Femur (tissue), 1 donor: ENCODE data around the gene DOC2A.

Source experiments
- DNase-seq: peaks from one replicate; pipeline ENCODE4 v3.0.0-alpha.2; 2017

Gene DOC2A

GRCh38 chr16:30003670-30004423 is 7.0 kb downstream of the DOC2A start:
- DNase-seq = no peak

DNA sequence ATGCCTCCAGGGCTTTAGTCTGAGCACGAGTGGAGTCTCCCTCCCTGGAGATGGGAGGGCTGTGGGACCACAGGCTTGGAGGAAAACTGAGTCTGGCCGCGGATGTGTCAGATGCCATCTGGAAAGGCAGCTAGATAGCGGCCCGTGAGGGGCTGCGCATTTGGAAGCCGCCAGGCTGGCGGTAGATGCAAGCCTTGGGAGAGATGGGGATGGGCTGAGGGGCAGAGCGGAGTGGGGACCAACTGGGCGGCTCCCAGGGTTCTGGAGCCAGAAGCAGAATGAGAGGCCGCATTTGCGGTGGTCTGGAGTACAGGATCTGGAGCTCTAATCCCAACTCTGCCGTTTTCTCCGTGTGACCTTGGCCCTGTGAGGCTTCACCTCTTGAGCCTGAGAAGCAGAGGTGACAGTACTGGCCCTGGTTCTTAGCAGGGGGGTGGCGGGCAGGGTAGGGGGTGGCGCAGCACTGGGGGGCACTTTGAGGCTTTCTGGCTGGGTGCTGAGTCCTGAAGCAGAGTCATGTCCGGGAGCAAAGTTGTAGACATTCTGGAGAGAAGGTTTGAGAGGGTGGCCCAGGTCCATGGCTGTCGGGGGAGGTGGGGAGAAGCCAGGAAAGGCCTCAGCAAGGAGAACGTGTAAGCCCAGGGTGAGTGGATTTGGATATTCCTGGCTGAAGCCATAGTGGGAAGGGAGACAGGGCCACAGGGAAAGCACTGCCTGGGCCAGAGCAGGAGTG is 8.0 kb downstream of the DOC2A start:
- DNase-seq = no peak

- no peak for DNase-seq
Measured at GRCh38 chr16:30000735-30001631, 9.8 kb downstream of the DOC2A start.

- no peak for DNase-seq
Measured at GRCh38 chr16:29999605-30000004, 11.2 kb downstream of the DOC2A start.

DNA sequence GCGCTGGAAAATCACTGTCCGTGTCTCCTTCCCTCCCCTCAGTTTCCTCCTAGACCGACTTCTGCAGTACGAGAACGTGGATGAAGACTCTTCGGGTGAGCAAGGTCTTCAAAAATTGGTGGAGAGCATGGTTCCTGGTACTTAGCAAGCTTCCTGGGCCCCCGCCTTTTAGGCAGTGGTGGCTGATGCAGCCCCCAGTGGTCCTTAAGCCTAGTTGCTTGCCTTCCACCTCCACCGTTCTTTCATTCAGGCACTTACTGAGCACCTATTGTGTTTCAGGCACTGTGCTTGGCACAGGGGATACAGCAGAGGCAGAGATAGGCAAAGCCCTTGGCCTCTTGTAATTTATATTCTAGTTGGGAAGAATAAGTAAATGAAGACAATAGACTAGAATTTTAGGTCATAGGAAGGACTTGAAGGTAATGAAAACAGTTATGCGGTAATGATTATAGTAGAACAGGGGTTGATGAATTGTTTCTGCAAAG is 14.0 kb downstream of the DOC2A start:
- DNase-seq = no peak

DNA sequence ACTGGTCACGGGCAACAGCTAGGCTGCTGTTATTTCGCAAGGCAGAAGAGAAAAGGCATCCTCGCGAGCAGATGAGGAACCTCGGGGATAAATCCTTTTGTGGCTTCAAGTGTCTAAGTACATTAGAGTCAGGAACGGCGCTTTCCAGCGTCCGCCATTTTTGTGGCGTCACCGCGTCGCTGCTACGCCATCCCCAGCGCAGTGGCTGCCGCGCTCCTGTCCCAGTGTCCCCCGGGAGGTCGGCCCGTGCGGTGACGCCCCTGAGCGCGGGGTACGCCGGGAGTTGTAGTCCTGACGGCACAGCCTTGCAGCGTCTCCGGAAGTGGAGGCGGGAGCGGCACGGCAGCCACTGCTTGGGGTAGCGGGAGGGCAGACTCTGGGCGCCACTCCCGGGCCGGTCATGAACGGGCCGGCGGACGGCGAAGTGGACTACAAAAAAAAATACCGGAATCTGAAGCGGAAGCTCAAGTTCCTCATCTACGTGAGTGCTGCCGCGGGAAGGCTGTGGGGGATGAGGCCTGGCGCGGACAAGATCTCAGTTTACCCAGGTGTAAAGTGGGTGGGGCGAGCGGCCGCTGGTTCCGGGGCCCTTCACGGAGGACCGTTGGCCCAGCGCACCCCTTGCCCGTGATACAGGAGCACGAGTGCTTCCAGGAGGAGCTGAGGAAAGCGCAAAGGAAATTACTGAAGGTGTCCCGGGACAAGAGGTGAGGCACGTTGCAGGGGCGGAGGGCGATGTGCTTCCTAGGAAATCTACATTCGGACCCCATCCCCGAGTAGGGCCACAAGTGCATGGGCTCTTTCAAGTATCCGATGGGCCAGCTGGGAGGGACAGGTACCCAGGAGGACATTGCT is 14.7 kb downstream of the DOC2A start, which contains the start of gene INO80E:
Gene INO80E, plus strand, starts transcription at position 331 of the 855 bp plus-strand sequence. Its CDS starts 70 bp downstream, at position 401.
- peak; percentile 99 for DNase-seq

DNA sequence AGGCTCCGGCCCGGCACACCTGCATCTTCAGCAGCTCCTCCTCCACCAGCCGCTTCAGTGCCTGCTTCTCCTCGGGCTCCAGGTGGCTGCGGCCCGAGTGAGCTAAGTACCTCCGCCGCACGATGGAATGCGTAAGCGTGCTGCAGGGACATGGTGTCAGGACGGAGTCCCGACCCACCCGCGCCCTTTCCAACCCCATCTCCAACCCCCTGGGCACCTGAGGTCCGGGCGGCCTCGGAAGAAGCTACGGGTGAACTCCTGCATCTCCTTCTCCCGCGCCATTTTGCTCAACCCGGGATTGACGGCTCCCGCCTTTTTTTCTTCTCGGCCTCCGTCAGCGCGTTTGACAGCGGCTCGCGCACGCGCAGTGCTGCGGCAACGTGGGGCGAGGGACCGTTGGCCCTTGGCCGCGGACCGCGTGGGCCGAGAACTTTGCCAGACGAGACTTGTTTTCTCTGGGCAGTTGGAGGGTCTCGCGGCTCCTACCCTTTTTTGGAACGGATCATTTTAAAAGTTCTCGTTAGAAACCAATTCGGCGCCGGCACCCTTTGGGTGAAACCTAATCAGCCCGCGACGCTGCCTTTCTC is 15.4 kb downstream of the DOC2A start, which contains the start of gene HIRIP3:
Gene HIRIP3, minus strand, starts transcription at position 294 of the 587 bp plus-strand sequence. Its CDS starts 12 bp downstream, at position 282.
- peak; percentile 93 for DNase-seq

- no peak for DNase-seq
Measured at GRCh38 chr16:29994600-29995323, 16.1 kb downstream of the DOC2A start.

- no peak for DNase-seq
Measured at GRCh38 chr16:29993903-29994599, 16.8 kb downstream of the DOC2A start.

DNA sequence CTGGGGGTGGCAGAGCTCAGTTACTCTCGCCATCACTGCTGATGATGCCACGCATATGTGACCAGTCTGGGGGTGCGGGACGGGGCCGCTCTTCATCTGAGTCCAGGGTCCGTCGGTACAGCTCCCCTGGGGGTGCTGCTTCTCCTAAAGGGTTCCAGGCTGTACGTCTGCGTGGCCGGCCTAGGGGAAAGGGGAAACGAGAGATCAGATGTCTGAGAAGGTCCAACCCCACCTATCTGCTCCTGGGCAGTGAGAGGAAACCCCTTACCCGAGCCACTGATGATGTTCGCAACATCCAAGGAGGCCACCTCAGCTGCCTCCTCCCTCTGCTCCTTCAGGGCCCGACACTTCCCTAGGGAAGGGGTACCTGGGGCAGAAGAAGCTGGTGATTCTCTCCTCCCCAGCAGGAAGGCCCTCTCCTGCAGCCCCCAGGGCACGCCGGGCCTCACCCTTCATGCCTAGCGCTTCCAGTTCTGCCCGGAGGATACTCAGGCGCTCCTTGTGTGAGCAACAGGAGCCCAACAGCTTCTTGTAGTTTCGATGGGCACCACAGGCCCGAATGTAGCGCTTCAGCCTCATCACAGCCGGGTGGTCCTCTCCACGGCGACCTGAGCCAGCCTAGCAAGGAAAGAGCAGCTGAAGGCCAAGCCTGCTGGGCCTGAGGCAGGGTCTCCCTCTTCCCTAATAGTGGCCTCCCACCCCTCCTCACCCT is 17.5 kb downstream of the DOC2A start:
- no peak for DNase-seq

DNA sequence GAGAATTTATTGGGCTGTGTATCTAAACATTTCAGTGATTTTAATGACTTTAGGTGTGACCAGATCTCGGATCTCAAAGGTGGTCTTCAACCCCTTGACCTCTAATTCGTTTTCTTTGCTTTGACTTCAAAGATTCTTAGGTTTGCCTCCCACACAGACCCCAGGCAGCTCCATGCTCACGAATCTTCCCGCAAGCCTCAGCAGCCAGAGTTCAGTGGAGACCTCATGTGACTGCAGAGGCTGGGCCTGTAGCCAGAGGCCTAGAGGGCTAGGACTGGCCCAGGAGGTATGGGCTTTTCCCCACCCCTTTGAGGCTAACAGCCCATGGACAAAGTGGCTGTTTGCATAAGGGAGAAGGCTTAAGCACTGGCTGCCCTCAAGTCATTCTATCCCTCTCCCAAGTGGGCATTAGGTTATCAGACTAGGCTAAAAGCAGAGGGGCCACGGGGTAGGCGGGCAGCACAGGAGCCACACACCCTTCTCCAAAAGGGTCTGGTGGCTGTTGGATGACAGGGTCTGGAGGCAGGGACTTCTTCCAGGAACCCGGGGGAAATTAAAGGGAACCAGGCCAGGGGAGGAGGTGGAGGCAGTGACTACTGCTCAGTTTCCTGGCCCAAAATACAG is 18.4 kb downstream of the DOC2A start:
- no peak for DNase-seq

DNA sequence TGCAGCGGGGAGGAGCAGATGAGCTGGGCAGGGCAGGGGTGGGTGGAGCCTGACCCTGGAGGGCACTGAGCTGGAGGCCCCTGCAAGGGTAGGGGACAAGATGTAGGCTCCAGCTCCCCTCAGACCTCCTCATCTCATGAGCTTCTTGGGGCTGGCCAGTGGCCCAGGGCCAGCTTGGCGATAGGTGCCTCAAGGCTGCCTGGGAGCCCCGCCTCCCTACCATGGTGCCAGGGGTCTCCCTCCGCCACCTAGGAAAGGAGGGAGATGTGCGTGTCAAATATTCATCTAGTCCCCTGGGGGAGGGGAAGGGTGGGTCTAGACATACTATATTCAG is 19.3 kb downstream of the DOC2A start:
- no peak for DNase-seq

GRCh38 chr16:29990883-29991570 is 19.8 kb downstream of the DOC2A start:
- no peak for DNase-seq

GRCh38 chr16:29990034-29990433 is 20.8 kb downstream of the DOC2A start:
- no peak for DNase-seq

DNA sequence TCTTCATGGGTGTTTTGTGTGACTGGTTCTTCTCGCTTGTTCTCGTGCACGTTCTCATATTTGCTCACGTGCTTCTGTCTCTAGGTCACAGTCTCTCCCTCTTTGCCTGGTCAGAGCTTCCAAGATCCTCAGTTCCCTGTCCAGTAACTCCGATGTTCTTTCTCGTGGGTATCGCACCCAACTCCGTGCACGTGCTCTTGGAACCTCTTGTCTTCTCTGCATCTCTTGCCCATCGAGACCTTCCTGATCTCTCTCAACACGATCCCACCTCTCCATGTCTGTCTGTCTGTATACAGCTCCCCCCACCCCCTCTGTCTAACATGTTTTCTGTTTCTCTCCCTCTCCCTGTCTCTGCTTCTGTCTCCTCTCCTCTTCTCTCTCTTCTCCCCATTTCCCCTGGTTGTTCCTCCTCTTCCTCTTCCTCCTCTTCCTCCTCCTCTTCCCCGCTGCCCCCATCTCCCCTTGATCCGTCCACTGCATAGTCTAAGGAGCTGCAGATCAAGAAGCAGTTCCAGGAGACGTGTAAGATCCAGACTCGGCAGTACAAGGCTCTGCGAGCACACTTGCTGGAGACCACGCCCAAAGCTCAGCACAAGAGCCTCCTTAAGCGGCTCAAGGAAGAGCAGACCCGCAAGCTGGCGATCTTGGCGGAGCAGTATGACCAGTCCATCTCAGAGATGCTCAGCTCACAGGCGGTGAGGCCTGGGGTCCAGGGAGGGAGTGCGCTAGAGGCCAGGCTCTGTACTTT is 21.5 kb downstream of the DOC2A start:
- DNase-seq = no peak

GRCh38 chr16:29988346-29989075 is 22.3 kb downstream of the DOC2A start:
- no peak for DNase-seq
